Activated CD8-positive, alpha-beta T cell treated with anti-CD3 and anti-CD28 coated beads, Interleukin-2, amount 10 ng/mL, durations not matched to agents 7 days and 5 days (primary cell): Measurements from ENCODE around the gene FBXL13. TPM values are rescaled to one million over a fixed set of nuclear protein-coding genes. Genes with fewer than 3 reads are reported as not detected.
"Not testable (repeated sequence)": the region's sequence is repeated elsewhere in the genome, so short reads cannot be mapped to it uniquely, and the experiment has no call there.

Experiments
- ATAC-seq: fragments of 150-1000 bp; cut with Tn5 transposase; one replicate; pipeline ENCODE4 v1.10.0; 2021; ENCODE audit warnings: moderate library complexity
- CTCF ChIA-PET: fragments of 350-600 bp; sonication (Branson Sonifier 250); formaldehyde crosslinking; loops from one replicate; lab custom pipeline; 2021; ENCODE audit warnings: antibody characterized with exemption; lab: Charles Lee
- POLR2A ChIA-PET: fragments of 350-600 bp; sonication (Branson Sonifier 250); formaldehyde crosslinking; loops from one replicate; lab custom pipeline; 2021; ENCODE audit warnings: antibody characterized with exemption; lab: Charles Lee
- DNase-seq: peaks from one replicate; pipeline ENCODE4 v3.0.0-alpha.2; 2020
- H3K27ac Mint-ChIP-seq: one replicate; pipeline ENCODE4 v1.8.0; 2021; ENCODE audit warnings: mild to moderate bottlenecking, mixed read lengths
- H3K27me3 Mint-ChIP-seq: one replicate; pipeline ENCODE4 v1.8.0; 2021; ENCODE audit warnings: low read depth, mixed read lengths
- H3K36me3 Mint-ChIP-seq: one replicate; pipeline ENCODE4 v1.8.0; 2021; ENCODE audit warnings: low read depth, mixed read lengths
- H3K4me1 Mint-ChIP-seq: one replicate; pipeline ENCODE4 v1.8.0; 2021; ENCODE audit warnings: low read depth, mixed read lengths
- H3K4me3 Mint-ChIP-seq: one replicate; pipeline ENCODE4 v1.8.0; 2021; ENCODE audit warnings: mild to moderate bottlenecking, mixed read lengths
- H3K9me3 Mint-ChIP-seq: one replicate; pipeline ENCODE4 v1.8.0; 2022; ENCODE audit warnings: mixed read lengths; ENCODE audit not compliant: insufficient read depth
- total RNA-seq, 2 experiments: library from RNA; stranded (reverse); gene quantifications; one replicate each; pipeline ENCODE4 v1.2.3, GENCODE V29; 2021

FBXL13 gene
- total RNA-seq, 2 experiments from 2014 or later: 0.13 to 0.34 TPM

- ATAC-seq, POLR2A ChIA-PET, H3K27ac Mint-ChIP-seq, DNase-seq, H3K9me3 Mint-ChIP-seq, H3K4me1 Mint-ChIP-seq, H3K4me3 Mint-ChIP-seq, H3K36me3 Mint-ChIP-seq, CTCF ChIA-PET, H3K27me3 Mint-ChIP-seq: not testable (repeated sequence)
Measured at GRCh38 chr7:102977586-102977985, 97.0 kb downstream of the FBXL13 start.

GRCh38 chr7:102976493-102976892 lies 98.1 kb downstream of the FBXL13 start:
- no peaks in the 10 kb centered on the region for H3K27me3 Mint-ChIP-seq
- H3K4me3 Mint-ChIP-seq: no peak overlapping the region
- no peaks in the 10 kb centered on the region for H3K36me3 Mint-ChIP-seq
- DNase-seq: no peak
- no peak overlapping the region for H3K27ac Mint-ChIP-seq
- no peaks in the 10 kb centered on the region for H3K4me1 Mint-ChIP-seq
- POLR2A ChIA-PET: no interaction called here
- CTCF ChIA-PET: no interaction called here
- no peaks in the 10 kb centered on the region for H3K9me3 Mint-ChIP-seq
- ATAC-seq: no peak

- DNase-seq (no peak), ATAC-seq (no peak)
- H3K36me3 Mint-ChIP-seq: no peaks in the 10 kb centered on the region
- H3K27me3 Mint-ChIP-seq: no peaks in the 10 kb centered on the region
- no peak overlapping the region for H3K4me3 Mint-ChIP-seq
- no peak overlapping the region for H3K27ac Mint-ChIP-seq
- H3K9me3 Mint-ChIP-seq: no peaks in the 10 kb centered on the region
- ChIA-PET CTCF (no interaction called here), POLR2A (no interaction called here)
- H3K4me1 Mint-ChIP-seq: no peaks in the 10 kb centered on the region
Measured at GRCh38 chr7:102975854-102976253, 98.7 kb downstream of the FBXL13 start.

- CTCF ChIA-PET: no interaction called here
- no peak overlapping the region for H3K4me3 Mint-ChIP-seq
- H3K4me1 Mint-ChIP-seq: no peaks in the 10 kb centered on the region
- H3K27me3 Mint-ChIP-seq: no peaks in the 10 kb centered on the region
- POLR2A ChIA-PET: no interaction called here
- ATAC-seq: no peak
- no peak overlapping the region for H3K27ac Mint-ChIP-seq
- H3K9me3 Mint-ChIP-seq: no peaks in the 10 kb centered on the region
- no peaks in the 10 kb centered on the region for H3K36me3 Mint-ChIP-seq
- DNase-seq: no peak
Measured at GRCh38 chr7:102974366-102975236, 100.0 kb downstream of the FBXL13 start.

GRCh38 chr7:102973096-102973802 lies 101.3 kb downstream of the FBXL13 start:
- H3K27me3 Mint-ChIP-seq: no peaks in the 10 kb centered on the region
- no peaks in the 10 kb centered on the region for H3K9me3 Mint-ChIP-seq
- no peak overlapping the region for H3K4me3 Mint-ChIP-seq
- ChIA-PET POLR2A (no interaction called here), CTCF (no interaction called here)
- no peak for DNase-seq
- ATAC-seq: no peak
- H3K27ac Mint-ChIP-seq: no peak overlapping the region
- H3K36me3 Mint-ChIP-seq: no peaks in the 10 kb centered on the region
- H3K4me1 Mint-ChIP-seq: no peaks in the 10 kb centered on the region

GRCh38 chr7:102967798-102968197 lies 106.8 kb downstream of the FBXL13 start:
- Mint-ChIP-seq H3K4me3 (no peak overlapping the region), H3K9me3 (no peaks in the 10 kb centered on the region), H3K27me3 (no peaks in the 10 kb centered on the region), H3K36me3 (no peaks in the 10 kb centered on the region), H3K27ac (no peak overlapping the region), H3K4me1 (no peaks in the 10 kb centered on the region)
- CTCF ChIA-PET: no interaction called here
- POLR2A ChIA-PET: no interaction called here
- ATAC-seq: no peak
- no peak for DNase-seq

GRCh38 chr7:102966465-102966864 lies 108.1 kb downstream of the FBXL13 start:
- ChIA-PET CTCF (no interaction called here), POLR2A (no interaction called here)
- H3K36me3 Mint-ChIP-seq: no peaks in the 10 kb centered on the region
- ATAC-seq (no peak), DNase-seq (no peak)
- H3K9me3 Mint-ChIP-seq: no peaks in the 10 kb centered on the region
- no peak overlapping the region for H3K27ac Mint-ChIP-seq
- H3K4me3 Mint-ChIP-seq: no peak overlapping the region
- no peaks in the 10 kb centered on the region for H3K27me3 Mint-ChIP-seq
- no peaks in the 10 kb centered on the region for H3K4me1 Mint-ChIP-seq

- H3K9me3 Mint-ChIP-seq, H3K27me3 Mint-ChIP-seq, ATAC-seq: not testable (repeated sequence)
Measured at GRCh38 chr7:102961993-102962392, 112.6 kb downstream of the FBXL13 start.

GRCh38 chr7:102958004-102958403 lies 116.6 kb downstream of the FBXL13 start:
- H3K4me1 Mint-ChIP-seq, CTCF ChIA-PET, DNase-seq, POLR2A ChIA-PET, H3K27ac Mint-ChIP-seq, H3K4me3 Mint-ChIP-seq, H3K9me3 Mint-ChIP-seq, H3K27me3 Mint-ChIP-seq, H3K36me3 Mint-ChIP-seq, ATAC-seq: not testable (repeated sequence)

More at GRCh38 chr7:102961993-102962392, 112.6 kb downstream of the FBXL13 start:
- H3K4me3 Mint-ChIP-seq, H3K4me1 Mint-ChIP-seq, H3K36me3 Mint-ChIP-seq, POLR2A ChIA-PET, H3K27ac Mint-ChIP-seq, CTCF ChIA-PET, DNase-seq: not testable (repeated sequence)

- H3K27me3 Mint-ChIP-seq, H3K27ac Mint-ChIP-seq, ATAC-seq, CTCF ChIA-PET, DNase-seq, H3K9me3 Mint-ChIP-seq, H3K4me1 Mint-ChIP-seq, H3K36me3 Mint-ChIP-seq, H3K4me3 Mint-ChIP-seq, POLR2A ChIA-PET: not testable (repeated sequence)
Measured at GRCh38 chr7:102954359-102954758, 120.2 kb downstream of the FBXL13 start.

- Mint-ChIP-seq H3K9me3 (peaks cover 5% of the 10 kb centered on the region), H3K4me1 (no peaks in the 10 kb centered on the region), H3K4me3 (no peak overlapping the region), H3K27me3 (no peaks in the 10 kb centered on the region), H3K36me3 (no peaks in the 10 kb centered on the region), H3K27ac (no peak overlapping the region)
- POLR2A ChIA-PET: no interaction called here
- DNase-seq: no peak
- CTCF ChIA-PET: interaction anchor here (0.5 kb wide), 1 partner anchor 531 kb away, joined by 3 read pairs; no protein-coding TSS in a partner anchor
- ATAC-seq: no peak
Measured at GRCh38 chr7:102953406-102953805, 121.2 kb downstream of the FBXL13 start.

- Mint-ChIP-seq H3K4me1 (no peaks in the 10 kb centered on the region), H3K4me3 (no peak overlapping the region), H3K27ac (no peak overlapping the region), H3K36me3 (no peaks in the 10 kb centered on the region), H3K9me3 (peaks cover 5% of the 10 kb centered on the region), H3K27me3 (no peaks in the 10 kb centered on the region)
- POLR2A ChIA-PET: no interaction called here
- CTCF ChIA-PET: no interaction called here
- DNase-seq (no peak), ATAC-seq (no peak)
Measured at GRCh38 chr7:102951839-102952238, 122.8 kb downstream of the FBXL13 start.
